ENCODE measurements around the gene TTC4.

TTC4 gene

DNA sequence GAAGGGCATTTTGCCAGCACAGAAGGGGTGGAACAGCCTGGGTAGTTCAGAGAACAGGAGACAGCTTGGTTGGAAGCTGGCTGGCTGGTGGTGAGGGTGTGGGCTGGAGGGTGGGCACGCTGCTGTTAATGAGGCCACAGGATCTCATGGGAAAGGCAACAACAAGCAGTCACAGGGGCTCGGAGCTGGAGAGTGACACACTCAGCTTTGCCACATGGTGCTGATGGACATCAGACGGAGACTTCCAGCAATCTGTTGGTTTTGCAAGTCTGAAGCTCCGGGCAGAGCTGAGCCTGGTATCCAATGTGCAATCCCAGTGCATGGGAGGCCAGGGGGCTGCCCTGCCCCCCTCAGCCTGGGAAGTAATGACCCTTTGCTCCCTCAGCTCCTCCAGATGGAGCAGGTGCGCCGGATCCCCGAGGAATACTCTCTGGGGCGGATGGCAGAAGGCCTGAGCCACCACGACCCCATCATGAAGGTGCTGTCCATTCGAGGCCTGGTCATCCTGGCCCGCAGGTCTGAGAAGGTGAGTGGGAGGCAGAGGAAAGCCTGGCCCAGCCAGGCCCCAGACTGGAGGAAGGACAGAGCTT, 15.6 kb upstream of the TTC4 start:
- TF ChIP-seq, protein P1, sequence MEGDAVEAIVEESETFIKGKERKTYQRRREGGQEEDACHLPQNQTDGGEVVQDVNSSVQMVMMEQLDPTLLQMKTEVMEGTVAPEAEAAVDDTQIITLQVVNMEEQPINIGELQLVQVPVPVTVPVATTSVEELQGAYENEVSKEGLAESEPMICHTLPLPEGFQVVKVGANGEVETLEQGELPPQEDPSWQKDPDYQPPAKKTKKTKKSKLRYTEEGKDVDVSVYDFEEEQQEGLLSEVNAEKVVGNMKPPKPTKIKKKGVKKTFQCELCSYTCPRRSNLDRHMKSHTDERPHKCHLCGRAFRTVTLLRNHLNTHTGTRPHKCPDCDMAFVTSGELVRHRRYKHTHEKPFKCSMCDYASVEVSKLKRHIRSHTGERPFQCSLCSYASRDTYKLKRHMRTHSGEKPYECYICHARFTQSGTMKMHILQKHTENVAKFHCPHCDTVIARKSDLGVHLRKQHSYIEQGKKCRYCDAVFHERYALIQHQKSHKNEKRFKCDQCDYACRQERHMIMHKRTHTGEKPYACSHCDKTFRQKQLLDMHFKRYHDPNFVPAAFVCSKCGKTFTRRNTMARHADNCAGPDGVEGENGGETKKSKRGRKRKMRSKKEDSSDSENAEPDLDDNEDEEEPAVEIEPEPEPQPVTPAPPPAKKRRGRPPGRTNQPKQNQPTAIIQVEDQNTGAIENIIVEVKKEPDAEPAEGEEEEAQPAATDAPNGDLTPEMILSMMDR (IDR thresholded peaks at IDR 0.05; ENCODE audit: control extremely low read depth, extremely low read depth, low read depth, missing control alignments): no peak
- POLR2A ChIA-PET: no interaction called here
- DNase-seq (ENCODE audit: extremely low spot score): no peak
- CTCF ChIA-PET: interaction anchor here (2.0 kb wide), 1 partner anchor 13 kb away, joined by 4 read pairs; no protein-coding TSS in a partner anchor

DNA sequence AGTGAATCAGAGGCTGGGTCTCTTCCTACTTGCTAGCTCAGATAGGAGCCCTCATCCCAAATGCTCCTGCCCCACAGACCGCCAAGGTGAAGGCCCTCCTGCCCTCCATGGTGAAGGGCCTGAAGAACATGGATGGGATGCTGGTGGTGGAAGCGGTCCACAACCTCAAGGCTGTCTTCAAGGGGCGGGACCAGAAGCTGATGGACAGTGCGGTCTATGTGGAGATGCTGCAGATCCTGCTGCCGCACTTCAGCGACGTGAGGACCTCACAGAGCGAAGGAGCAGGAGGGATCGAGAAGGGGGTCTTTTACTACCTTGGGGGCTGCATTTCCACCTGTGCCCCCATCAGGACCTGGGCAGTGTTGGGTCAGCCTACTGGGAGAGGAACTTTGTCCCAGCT, 14.6 kb upstream of the TTC4 start:
- DNase-seq (ENCODE audit: extremely low spot score): no peak
- ChIA-PET CTCF (interaction anchor here (0.8 kb wide), 1 partner anchor 100 kb away, joined by 3 read pairs; the partner anchor contains the start of gene TTC22), POLR2A (no interaction called here)
- TF ChIP-seq, protein P1 (IDR thresholded peaks at IDR 0.05; ENCODE audit: control extremely low read depth, extremely low read depth, low read depth, missing control alignments): no peak

DNA sequence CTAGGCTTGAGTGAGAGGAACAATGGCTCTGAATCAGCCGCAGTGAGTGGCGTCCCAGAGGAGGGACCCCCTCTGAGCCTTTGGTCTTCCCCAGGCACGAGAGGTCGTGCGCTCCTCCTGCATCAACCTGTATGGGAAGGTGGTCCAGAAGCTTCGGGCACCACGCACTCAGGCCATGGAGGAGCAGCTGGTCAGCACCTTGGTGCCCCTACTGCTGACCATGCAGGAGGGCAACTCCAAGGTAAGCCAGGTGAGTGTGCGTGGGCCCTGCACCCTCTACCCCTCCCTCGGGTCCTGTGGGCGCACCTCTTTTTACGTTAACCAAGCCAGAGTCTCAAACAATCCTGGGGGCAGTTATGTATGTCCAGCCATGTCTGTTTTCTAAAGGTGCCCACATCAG, 13.7 kb upstream of the TTC4 start:
- TF ChIP-seq, protein P1 (IDR thresholded peaks at IDR 0.05; ENCODE audit: control extremely low read depth, extremely low read depth, low read depth, missing control alignments): no peak
- DNase-seq (ENCODE audit: extremely low spot score): no peak
- CTCF ChIA-PET: no interaction called here
- POLR2A ChIA-PET: no interaction called here

DNA sequence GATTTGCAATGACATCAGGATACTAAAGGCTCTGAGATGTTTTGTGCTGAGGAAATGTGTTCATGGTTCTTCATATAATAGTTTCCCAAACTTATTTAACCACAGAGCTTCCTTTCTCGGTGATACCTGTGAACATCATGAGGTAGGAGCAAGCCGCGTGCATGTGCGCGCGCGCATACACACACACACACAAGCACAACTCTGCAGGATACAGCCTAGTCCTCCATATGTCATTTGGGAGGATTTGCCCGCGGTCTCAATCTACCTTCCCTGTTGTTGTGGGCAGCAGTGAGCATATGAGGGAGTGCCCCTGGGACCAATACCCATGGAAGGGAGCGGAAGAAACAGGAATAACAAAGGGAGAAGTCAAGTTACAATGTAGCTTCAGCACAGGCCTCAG, 12.2 kb upstream of the TTC4 start:
- ChIA-PET POLR2A (no interaction called here), CTCF (no interaction called here)
- DNase-seq (ENCODE audit: extremely low spot score): no peak

DNA sequence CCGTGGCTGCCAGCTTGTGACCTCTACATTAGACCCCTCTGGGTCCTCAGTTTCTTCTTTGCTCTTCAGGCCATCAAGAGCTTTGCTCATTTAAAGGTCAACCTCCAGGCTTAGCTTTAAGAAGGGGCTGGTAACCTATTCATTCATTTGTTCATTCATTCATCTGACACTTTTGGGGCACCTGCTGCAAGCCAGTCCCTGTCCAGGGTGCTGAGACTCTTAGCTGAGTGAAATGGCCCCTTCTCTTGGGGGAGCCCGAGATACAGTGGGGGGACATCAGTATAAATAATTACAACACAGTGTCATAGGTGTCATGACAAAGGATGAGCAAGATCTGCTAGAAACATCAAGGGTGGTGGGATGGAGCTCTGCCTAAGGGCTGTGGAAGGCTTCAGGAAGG, 10.5 kb upstream of the TTC4 start:
- ChIA-PET CTCF (interaction anchor here (1.1 kb wide), 1 partner anchor 33 kb away, joined by 4 read pairs; no protein-coding TSS in a partner anchor), POLR2A (no interaction called here)
- TF ChIP-seq, protein P1 (IDR thresholded peaks at IDR 0.05; ENCODE audit: control extremely low read depth, extremely low read depth, low read depth, missing control alignments): no peak
- no peak for DNase-seq (ENCODE audit: extremely low spot score)

More for the DNA sequence above, 12.2 kb upstream of the TTC4 start:
- TF ChIP-seq, protein P1 (IDR thresholded peaks at IDR 0.05; ENCODE audit: control extremely low read depth, extremely low read depth, low read depth, missing control alignments): no peak

DNA sequence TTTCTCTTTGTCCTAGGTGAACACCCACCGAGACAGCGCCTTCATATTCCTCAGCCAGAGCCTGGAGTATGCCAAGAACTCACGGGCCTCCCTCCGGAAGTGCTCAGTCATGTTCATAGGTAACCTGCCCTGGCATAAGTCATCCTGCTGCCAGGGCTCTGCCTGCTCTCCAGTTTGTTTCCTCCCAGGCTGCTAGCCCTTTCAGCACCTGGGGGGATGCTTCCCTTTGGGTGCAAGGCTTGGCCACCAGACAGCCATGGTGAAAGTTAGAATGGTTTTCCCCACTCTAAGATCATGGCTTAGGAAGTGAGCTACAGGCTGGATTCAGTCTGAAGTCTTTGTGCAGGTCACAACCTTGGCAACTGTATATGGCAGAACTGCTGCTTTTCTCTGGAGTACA, 9.2 kb upstream of the TTC4 start:
- no peak for DNase-seq (ENCODE audit: extremely low spot score)
- TF ChIP-seq, protein P1 (IDR thresholded peaks at IDR 0.05; ENCODE audit: control extremely low read depth, extremely low read depth, low read depth, missing control alignments): no peak
- ChIA-PET CTCF (interaction anchor here (1.2 kb wide), 1 partner anchor 239 kb away, joined by 3 read pairs; no protein-coding TSS in a partner anchor), POLR2A (no interaction called here)

Measured in GM10248 (cell line).